CD4-positive, alpha-beta T cell treated with Interleukin-4 for 4 hours (primary cell): ENCODE measurements around the gene TNNT3.

Experiments used
- DNase-seq: peaks from one replicate; pipeline ENCODE4 v3.0.0-alpha.2; 2020

Gene TNNT3

GRCh38 chr11:1959786-1960185 is 40.3 kb downstream of the TNNT3 start:
- no peak for DNase-seq

- DNase-seq: no peak
Measured at GRCh38 chr11:1963864-1964263, 44.4 kb downstream of the TNNT3 start.

GRCh38 chr11:1964348-1964747 is 44.8 kb downstream of the TNNT3 start:
- no peak for DNase-seq

- no peak for DNase-seq
Measured at GRCh38 chr11:1964955-1965354, 45.5 kb downstream of the TNNT3 start.

GRCh38 chr11:1966531-1966930 is 47.0 kb downstream of the TNNT3 start:
- no peak for DNase-seq

- no peak for DNase-seq
Measured at GRCh38 chr11:1967641-1968225, 48.2 kb downstream of the TNNT3 start.

GRCh38 chr11:1968454-1969002 is 49.0 kb downstream of the TNNT3 start:
- DNase-seq: no peak

- DNase-seq: no peak
Measured at GRCh38 chr11:1969035-1969434, 49.5 kb downstream of the TNNT3 start.

GRCh38 chr11:1969776-1970175 is 50.3 kb downstream of the TNNT3 start:
- DNase-seq: no peak

- no peak for DNase-seq
Measured at GRCh38 chr11:1970956-1971355, 51.5 kb downstream of the TNNT3 start.

GRCh38 chr11:1975185-1975584 is 55.7 kb downstream of the TNNT3 start:
- DNase-seq: no peak

GRCh38 chr11:1978720-1979473 is 59.4 kb downstream of the TNNT3 start:
- DNase-seq: no peak

- DNase-seq: no peak
Measured at GRCh38 chr11:1979607-1980006, 60.1 kb downstream of the TNNT3 start.

- DNase-seq: no peak
Measured at GRCh38 chr11:1982873-1983600, 63.5 kb downstream of the TNNT3 start.

- DNase-seq: no peak
Measured at GRCh38 chr11:1983601-1983961, 64.1 kb downstream of the TNNT3 start.

GRCh38 chr11:1987024-1987423 is 67.5 kb downstream of the TNNT3 start:
- DNase-seq: no peak

GRCh38 chr11:1988174-1988573 is 68.7 kb downstream of the TNNT3 start:
- no peak for DNase-seq
